HepG2 (cell line): Measurements from ENCODE around the gene GDA. TPM values are rescaled to one million over a fixed set of nuclear protein-coding genes. Genes with fewer than 3 reads are reported as not detected.

Source experiments
- ATAC-seq: fragments of 200-7000 bp; cut with Tn5 transposase; 3 replicates; pipeline ENCODE4 v1.9.1; 2020; ENCODE audit warnings: mild to moderate bottlenecking, moderate library complexity
- BruUV-seq: library from RNA; stranded (reverse); fragments of 400-500 nt; replicated peaks from 2 replicates; lab custom pipeline; 2021; lab: Mats Ljungman, UMichigan
- CTCF ChIA-PET: fragments of 300-600 bp; formaldehyde crosslinking; extraction: SDS; loops from one replicate; lab custom pipeline; 2021; ENCODE audit warnings: low total read pairs, inconsistent platforms, low intra/inter-chr PET ratio; lab: Yijun Ruan, JAX
- POLR2A ChIA-PET: fragments of 350-600 bp; sonication (Branson Sonifier 250); formaldehyde crosslinking; loops from one replicate; lab custom pipeline; 2020; ENCODE audit warnings: antibody characterized with exemption, inconsistent platforms; lab: Yijun Ruan, JAX
- DNase-seq: peaks from one replicate; pipeline ENCODE4 v3.0.0-alpha.2; 2015; ENCODE audit warnings: low spot score
- FAIRE-seq: peaks from 3 replicates; lab custom pipeline; 2011; peaks lifted over from hg19 to GRCh38; lab: Jason Lieb, UNC
- H2AFZ ChIP-seq: one replicate; pipeline ENCODE4 v1.6.1; 2011; ENCODE audit warnings: low read length, inconsistent platforms
- H3K27ac ChIP-seq: fragments of 300-600 bp; 3 replicates; pipeline ENCODE4 v1.8.0; 2011; ENCODE audit warnings: mixed run types, mild to moderate bottlenecking, mixed read lengths, low read length, inconsistent platforms; ENCODE audit not compliant: insufficient read depth; ENCODE audit errors: extremely low read length
- H3K27me3 ChIP-seq, 2 experiments: fragments of 200-600 bp in 1 of 2; 2 replicates in 1 of 2; 3 replicates in 1 of 2; pipeline versions ENCODE4 v1.6.0 to v1.8.0; 2011; ENCODE audit warnings: low read length in 2 of 2, mild to moderate bottlenecking in 2 of 2, moderate library complexity in 2 of 2, inconsistent platforms in 1 of 2; ENCODE audit not compliant: insufficient read depth in 2 of 2, control insufficient read depth in 1 of 2
- H3K36me3 ChIP-seq, 2 experiments: fragments of 200-600 bp in 1 of 2; replicated peaks in 1 of 2; 2 replicates in 1 of 2; 3 replicates in 1 of 2; pipeline versions ENCODE4 v1.5.1 to v1.8.0; 2011; ENCODE audit warnings: low read length in 2 of 2, inconsistent platforms in 1 of 2; ENCODE audit not compliant: insufficient read depth in 2 of 2, control insufficient read depth in 1 of 2
- H3K4me1 ChIP-seq: 2 replicates; pipeline ENCODE4 v1.5.1; 2012; ENCODE audit warnings: low read length, inconsistent platforms; ENCODE audit not compliant: insufficient read depth
- H3K4me2 ChIP-seq: 2 replicates; pipeline ENCODE4 v1.6.0; 2011; ENCODE audit warnings: low read depth, low read length, inconsistent platforms
- H3K4me3 ChIP-seq, 3 experiments: fragments of 200-600 bp in 1 of 3; sonication (generic), shearing (Covaris generic) in 1 of 3; replicated peaks in 1 of 3; 2 replicates each; pipeline ENCODE4 v1.5.1; 2011 to 2016; ENCODE audit warnings: low read length in 3 of 3, inconsistent platforms in 2 of 3, low read depth in 2 of 3, mild to moderate bottlenecking in 2 of 3, control low read depth in 1 of 3, mixed read lengths in 1 of 3; ENCODE audit not compliant: insufficient read depth in 1 of 3
- H3K79me2 ChIP-seq: one replicate; pipeline ENCODE4 v1.6.1; 2011; ENCODE audit warnings: low read length, inconsistent platforms; ENCODE audit not compliant: insufficient read depth
- H3K9ac ChIP-seq: 2 replicates; pipeline ENCODE4 v1.6.0; 2011; ENCODE audit warnings: mild to moderate bottlenecking, low read depth, low read length, inconsistent platforms; ENCODE audit not compliant: insufficient read depth
- H3K9me3 ChIP-seq: 2 replicates; pipeline ENCODE4 v1.5.1; 2012; ENCODE audit warnings: mild to moderate bottlenecking, low read length
- H4K20me1 ChIP-seq: 2 replicates; pipeline ENCODE4 v1.6.0; 2011; ENCODE audit warnings: inconsistent platforms, mild to moderate bottlenecking, low read length, moderate library complexity; ENCODE audit not compliant: insufficient read depth
- ADNP ChIP-seq: sonication (generic); formaldehyde crosslinking; IDR thresholded peaks from 2 replicates; pipeline ENCODE4 v1.4.0; 2020; ENCODE audit warnings: missing genetic modification reagents
- AGO1 ChIP-seq: fragments of 200-400 bp; formaldehyde crosslinking; IDR thresholded peaks from 2 replicates; pipeline ENCODE4 v1.6.1; 2017; ENCODE audit warnings: mild to moderate bottlenecking, low read depth, low read length, moderate library complexity; ENCODE audit not compliant: poor library complexity, severe bottlenecking
- KDM1A ChIP-seq: IDR thresholded peaks from 2 replicates; pipeline ENCODE4 v1.6.1; 2016; ENCODE audit warnings: missing compliant biosample characterization
- ZMYM3 ChIP-seq: sonication (generic); formaldehyde crosslinking; IDR thresholded peaks from 2 replicates; pipeline ENCODE4 v1.5.1; 2020; ENCODE audit warnings: mild to moderate bottlenecking, missing genetic modification reagents
- ZNF367 ChIP-seq: sonication (generic); formaldehyde crosslinking; IDR thresholded peaks from 2 replicates; pipeline ENCODE4 v1.4.0; 2020; ENCODE audit warnings: missing genetic modification reagents, borderline replicate concordance
- ZNF550 ChIP-seq: sonication (generic); formaldehyde crosslinking; IDR thresholded peaks from 2 replicates; pipeline ENCODE4 v1.4.0; 2020; ENCODE audit warnings: mild to moderate bottlenecking, missing genetic modification reagents, borderline replicate concordance
- ZNF724P ChIP-seq: sonication (generic); formaldehyde crosslinking; IDR thresholded peaks from 2 replicates; pipeline ENCODE4 v1.8.0; 2022; ENCODE audit warnings: missing genetic modification reagents, borderline replicate concordance
- ZNF841 ChIP-seq: sonication (generic); formaldehyde crosslinking; IDR thresholded peaks from 2 replicates; pipeline ENCODE4 v1.8.1; 2023; ENCODE audit warnings: missing genetic modification reagents, borderline replicate concordance
- WGBS: methylation state at CpG from one replicate; pipeline ENCODE4 v1.1.6; 2017; ENCODE audit warnings: low lambda C conversion rate; 5-methylcytosine and 5-hydroxymethylcytosine counted together
- in situ Hi-C: cut with HindIII; loops from 2 replicates; pipeline ENCODE4 v1.10.0; 2017; ENCODE audit warnings: low pct_unique_long_range_greater_than_20kb; ENCODE audit not compliant: extremely low pct_ligation_motif_present
- intact Hi-C: fragments of 100-400 bp; cut with micrococcal nuclease; formaldehyde crosslinking; loops from one replicate; pipeline ENCODE4 v1.10.0; 2022; ENCODE audit not compliant: unreplicated experiment
- polyA plus RNA-seq, 8 experiments: library from polyadenylated mRNA; depleted of rRNA in 3 of 8; stranded (reverse) in 7 of 8; unstranded in 1 of 8; fragments of >200 nt; fragmentation: Illumina TruSeq in 4 of 8; extraction: Trizol in 4 of 8; gene quantifications; 2 replicates each; pipeline versions ENCODE4 v1.2.1 to v1.2.3, GENCODE V29; 2011 to 2016; ENCODE audit warnings: low read depth in 4 of 8, missing spikeins in 1 of 8, mixed read lengths in 1 of 8; ENCODE audit not compliant: insufficient read depth in 1 of 8
- total RNA-seq, 5 experiments: library from RNA; depleted of rRNA; stranded (reverse); fragments of >200 nt; fragmentation: Illumina TruSeq; extraction: Trizol; gene quantifications; 2 replicates each; pipeline ENCODE4 v1.2.3, GENCODE V29; 2016; ENCODE audit warnings: low read depth in 1 of 5

Gene GDA
- total and polyA plus RNA-seq, 2 of the 13 experiments (the other 11 are each of a cell fraction or from before 2014, with no cell fraction given): 0.15 to 0.99 TPM

DNA sequence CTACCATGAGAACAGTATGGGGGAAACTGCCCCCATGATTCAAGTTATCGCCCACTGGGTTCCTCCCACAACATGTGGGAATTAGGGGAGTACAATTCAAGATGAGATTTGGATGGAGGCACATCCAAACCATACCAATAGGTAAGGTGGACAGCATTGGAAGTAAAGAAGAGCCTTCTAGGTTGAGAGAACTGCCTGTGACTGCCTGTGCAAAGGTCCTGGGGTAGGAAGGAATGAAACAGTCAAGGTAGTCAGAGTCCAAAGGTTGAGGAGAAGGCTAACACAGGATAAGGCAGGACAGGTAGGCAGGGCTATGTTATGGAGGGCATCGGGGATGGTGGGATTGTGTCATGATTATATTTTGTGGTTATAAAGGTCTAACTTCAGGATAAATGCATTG is 6.1 kb downstream of the GDA start:
- Histone ChIP-seq H3K4me2 (peak overlapping the region; percentile 65; the same call in 1 of the 2 replicates), H4K20me1 (no peaks in the 10 kb centered on the region), H3K4me1 (peaks cover 19% of the 10 kb centered on the region), H3K27ac (no peak overlapping the region), H3K4me3 (no peak overlapping the region)
- no peak for FAIRE-seq
- in situ Hi-C loops: no loop called here
- CTCF ChIA-PET: no interaction called here
- DNase-seq: no peak
- WGBS: 73% methylated on average over 2 of the region's 2 CpGs
- TF ChIP-seq KDM1A (CRISPR knock-in tag) (peak; percentile 61; the same call in 1 of the 2 replicates), ZMYM3 (CRISPR knock-in tag) (peak; percentile 95), ZNF550 (CRISPR knock-in tag) (no peak), ADNP (CRISPR knock-in tag) (peak; percentile 57; the same call in 1 of the 2 replicates)
- TF ChIP-seq, all 625 proteins: peak for 3
- H3K9me3 ChIP-seq: no peaks in the 10 kb centered on the region
- no peaks in the 10 kb centered on the region for H3K79me2 ChIP-seq
- BruUV-seq: no TSS peak
- no peak for ATAC-seq
- no peak overlapping the region for H2AFZ ChIP-seq
- H3K9ac ChIP-seq: no peak overlapping the region
- POLR2A ChIA-PET: no interaction called here
- H3K27me3 ChIP-seq: peaks cover 0 to 5% of the 10 kb centered on the region in 2 experiments; a peak in 1 of 5 replicates
- no peaks in the 10 kb centered on the region for H3K36me3 ChIP-seq
- intact Hi-C loops: no loop called here

- Histone ChIP-seq H3K27ac (no peak overlapping the region), H4K20me1 (no peaks in the 10 kb centered on the region), H3K79me2 (no peaks in the 10 kb centered on the region), H3K27me3 (no peaks in the 10 kb centered on the region), H3K9ac (no peak overlapping the region), H3K9me3 (no peaks in the 10 kb centered on the region), H2AFZ (no peak overlapping the region), H3K4me3 (no peak overlapping the region), H3K4me2 (no peak overlapping the region), H3K36me3 (no peaks in the 10 kb centered on the region), H3K4me1 (peaks cover 19% of the 10 kb centered on the region)
- ATAC-seq (no peak), FAIRE-seq (no peak), DNase-seq (no peak)
- in situ Hi-C loops: no loop called here
- CTCF ChIA-PET: no interaction called here
- BruUV-seq: no TSS peak
- POLR2A ChIA-PET: no interaction called here
- intact Hi-C loops: no loop called here
- no peak for TF ChIP-seq ZNF724P
- no peak for TF ChIP-seq AGO1
- TF ChIP-seq ZNF841 (CRISPR knock-in tag): no peak
- TF ChIP-seq ZNF367 (CRISPR knock-in tag): no peak
Observed at GRCh38 chr9:72156586-72156985, 7.3 kb downstream of the GDA start.
